NCI-H524 (cell line): ENCODE measurements around the gene CENPS.
A peak's percentile ranks its signal among the peaks of the same experiment; 100 is the strongest.
"Not testable (repeated sequence)": the region's sequence is repeated elsewhere in the genome, so short reads cannot be mapped to it uniquely, and the experiment has no call there.

Experiments
- DNase-seq, 2 experiments: peaks; one replicate each; lab custom pipeline; 2025; lab: John Stamatoyannopoulos, UW

Gene CENPS

DNA sequence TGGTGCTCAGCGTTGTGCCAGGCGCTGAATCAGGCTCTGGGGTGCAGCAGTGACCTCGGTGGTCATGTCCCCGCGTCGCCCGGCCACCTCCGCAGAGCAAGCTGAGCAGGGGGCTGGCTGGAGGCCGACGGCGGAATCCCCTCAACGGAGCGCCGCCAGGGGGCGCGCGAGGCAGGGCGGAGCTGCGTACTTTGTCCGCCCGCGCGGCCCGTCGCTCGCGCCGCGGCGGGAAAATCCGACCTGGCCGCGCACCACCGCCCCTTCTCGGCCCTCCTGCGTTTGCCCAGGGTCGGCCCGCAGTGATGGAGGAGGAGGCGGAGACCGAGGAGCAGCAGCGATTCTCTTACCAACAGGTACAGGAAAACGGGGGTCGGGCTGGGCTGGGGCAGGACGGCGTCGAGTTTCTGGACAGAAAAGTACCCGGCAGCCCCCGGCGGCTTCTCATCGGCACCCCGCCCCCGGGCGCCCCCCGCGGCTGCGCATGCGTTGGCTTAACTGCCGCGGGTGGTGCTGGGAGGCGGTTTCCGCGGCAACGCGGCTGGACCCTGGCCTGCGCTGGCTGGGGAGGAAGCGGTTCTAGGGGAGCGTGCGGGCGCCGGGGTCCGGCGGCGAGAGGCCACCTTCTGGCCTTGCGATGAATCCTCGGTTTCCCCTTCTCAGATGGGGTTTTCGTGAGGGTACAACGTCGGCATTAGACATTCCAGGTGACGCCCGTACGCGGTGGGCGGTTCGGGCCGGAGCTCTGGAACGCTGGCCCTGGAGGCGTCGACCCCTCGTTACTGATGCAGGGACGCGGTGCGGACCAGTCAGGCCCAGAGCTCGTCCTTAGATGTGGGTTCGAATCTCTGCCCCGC, at the start of gene CENPS:
TSS of gene CENPS (plus strand) at position 218 of the 854 bp plus-strand sequence. CDS start at position 303, 85 bp downstream.
- peak; percentile 43 to 80 for DNase-seq

DNA sequence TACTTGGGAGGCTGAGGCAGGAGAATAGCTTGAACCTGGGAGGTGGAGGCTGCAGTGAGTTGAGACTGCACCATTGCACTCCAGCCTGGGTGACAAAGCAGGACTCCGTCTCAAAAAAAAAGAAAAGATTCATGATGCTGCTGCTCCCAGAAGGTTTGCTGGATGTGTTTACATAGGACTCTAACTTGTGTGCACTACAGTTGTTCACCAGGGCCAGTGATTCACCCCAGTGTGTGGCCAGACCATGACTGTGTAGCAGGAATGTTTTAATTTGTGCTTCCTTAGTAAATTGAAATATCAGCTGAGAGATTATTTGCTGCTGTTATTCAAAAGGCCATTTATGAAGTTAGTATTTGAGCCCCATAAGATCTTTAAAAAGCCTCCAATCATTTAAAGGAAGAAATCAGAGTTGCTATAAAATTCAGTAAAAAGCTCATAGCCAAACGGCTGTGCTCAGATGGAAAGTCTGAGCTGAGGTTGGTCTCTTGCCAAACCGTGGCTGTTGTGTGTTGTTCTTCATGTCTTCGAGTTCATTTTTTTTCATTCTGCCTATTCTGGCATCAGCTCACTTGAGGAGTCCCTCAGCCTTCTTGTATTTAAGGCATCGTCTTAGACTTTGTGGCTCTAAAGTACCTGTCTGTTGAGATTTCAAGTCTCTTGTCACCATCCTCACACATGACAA, 49.5 kb upstream of the CENPS start:
- DNase-seq, result no peak

DNA sequence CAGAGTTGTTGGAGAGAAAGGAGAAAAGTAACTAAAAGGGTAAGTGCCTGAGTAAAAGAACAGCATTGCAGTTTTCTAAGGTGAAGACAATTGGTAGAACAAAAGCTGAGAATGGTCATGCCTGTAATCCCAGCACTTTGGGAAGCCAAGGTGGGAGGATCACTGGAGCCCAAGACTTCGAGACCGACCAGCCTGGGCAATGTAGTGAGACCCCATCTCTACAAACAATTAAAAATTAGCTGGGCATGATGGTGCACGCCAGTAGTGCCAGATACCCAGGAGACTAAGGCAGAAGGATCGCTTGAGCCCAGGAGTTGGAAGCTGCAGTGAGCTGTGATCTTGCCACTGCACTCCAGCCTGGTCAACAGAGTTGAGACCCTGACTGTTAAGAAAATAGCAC, 46.6 kb upstream of the CENPS start:
- DNase-seq, result no peak

DNA sequence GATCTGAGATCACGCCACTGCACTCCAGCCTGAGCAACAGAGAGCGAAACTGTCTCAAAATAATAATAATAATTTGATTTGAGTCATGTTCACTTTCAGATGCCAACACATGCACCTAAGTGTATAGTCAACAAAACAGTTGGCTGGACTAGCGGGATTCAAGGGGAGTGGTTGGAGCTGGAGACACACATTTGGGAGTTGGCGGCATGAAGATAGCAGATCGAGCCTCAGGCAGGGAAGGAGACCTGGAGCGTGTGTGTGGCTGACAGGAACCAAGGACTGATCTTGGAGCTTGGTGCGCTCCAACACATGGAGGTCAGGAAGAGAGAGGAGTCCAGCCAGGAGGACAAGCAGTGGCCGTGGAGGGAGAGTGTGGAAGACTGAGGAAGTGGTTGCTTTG, 46.0 kb upstream of the CENPS start:
- no peak for DNase-seq

DNA sequence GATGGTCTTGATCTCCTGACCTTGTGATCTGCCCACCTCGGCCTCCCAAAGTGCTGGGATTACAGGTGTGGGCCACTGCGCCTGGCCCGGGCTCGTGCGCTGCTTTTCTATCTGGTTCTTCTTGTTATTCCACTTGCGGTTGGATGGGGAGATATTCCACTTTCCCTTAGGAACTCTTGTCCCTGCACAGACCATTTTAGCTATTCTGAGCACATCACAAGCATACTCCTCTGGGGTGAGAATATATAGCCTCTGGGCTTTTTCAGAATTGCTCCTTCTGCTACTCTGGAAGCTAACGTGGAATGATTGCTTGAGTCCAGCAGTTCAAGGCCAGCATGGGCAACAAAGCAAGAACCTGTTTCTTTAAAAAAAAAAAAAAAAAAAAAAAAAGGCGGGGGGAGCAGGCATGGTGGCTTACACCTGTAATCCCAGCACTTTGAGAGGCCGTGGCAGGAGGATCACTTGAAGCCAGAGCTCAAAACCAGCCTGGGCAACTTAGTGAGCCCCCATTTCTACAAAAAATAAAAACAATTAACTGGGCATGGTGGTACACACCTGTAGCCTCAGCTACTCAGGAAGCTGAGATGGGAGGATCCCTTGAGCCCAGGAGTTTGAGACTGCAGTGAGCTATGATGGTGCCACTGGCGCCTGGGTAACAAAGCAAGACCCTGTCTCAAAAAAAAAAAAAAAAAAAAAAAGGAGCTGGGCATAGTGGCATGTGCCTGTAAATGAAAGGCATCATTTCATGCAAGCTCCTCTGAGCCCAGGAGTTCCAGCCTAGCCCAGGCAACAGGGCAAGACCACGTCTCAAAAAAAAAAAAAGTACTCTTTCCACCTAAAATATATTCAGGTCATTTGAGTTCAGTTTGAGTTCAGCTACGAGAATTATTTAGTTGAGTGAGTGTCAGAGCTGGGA, 43.2 kb upstream of the CENPS start:
- DNase-seq, result no peak

DNA sequence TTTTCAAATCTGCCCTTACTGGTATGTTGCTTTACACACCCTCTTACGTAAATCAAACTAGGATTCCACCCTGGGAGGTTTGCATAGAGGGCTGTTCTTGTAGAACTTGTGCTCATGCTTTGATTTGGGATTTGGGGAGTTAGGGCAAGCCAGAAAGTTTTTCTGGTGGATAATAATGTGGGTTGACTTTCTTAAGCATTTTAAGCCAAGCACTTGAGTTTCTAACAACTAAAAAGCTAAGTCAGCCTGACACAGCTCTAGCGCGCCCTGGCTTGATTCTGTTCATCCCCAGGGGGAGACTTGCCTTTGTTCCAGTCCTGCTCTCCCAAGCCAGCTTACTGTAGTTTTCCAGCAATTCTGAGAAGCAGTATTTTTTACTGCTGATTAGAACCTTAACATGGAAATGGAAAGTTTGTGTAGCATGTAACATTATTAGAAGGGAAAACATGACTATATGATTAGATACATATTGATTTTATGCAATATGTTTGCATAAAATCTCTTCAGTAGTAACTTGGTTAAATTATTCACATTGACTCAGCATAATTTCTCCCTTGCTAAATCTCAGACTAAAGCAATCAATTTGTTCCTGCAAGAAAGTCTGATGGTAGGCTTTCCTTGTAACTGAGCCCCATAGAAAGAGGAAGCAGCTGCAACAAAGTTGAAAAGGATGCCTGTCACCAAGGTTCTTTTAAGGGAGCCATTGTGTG, 42.4 kb upstream of the CENPS start:
- DNase-seq, result no peak

DNA sequence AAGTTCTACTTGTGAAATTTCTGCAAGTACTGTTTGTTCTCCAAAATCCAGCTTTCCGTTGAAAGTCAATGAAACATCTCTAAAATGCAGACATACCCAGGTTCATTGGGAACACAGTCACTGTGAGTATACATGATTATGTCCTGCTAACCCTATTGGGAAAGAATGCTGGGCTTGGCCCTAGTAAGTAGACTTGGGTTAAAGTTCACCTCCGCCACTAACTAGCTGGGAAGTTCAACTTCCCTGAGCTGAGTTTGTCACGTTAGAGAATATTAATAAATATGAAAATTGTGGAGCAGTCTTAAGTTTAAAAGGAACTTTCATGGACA, 41.9 kb upstream of the CENPS start:
- no peak for DNase-seq

DNA sequence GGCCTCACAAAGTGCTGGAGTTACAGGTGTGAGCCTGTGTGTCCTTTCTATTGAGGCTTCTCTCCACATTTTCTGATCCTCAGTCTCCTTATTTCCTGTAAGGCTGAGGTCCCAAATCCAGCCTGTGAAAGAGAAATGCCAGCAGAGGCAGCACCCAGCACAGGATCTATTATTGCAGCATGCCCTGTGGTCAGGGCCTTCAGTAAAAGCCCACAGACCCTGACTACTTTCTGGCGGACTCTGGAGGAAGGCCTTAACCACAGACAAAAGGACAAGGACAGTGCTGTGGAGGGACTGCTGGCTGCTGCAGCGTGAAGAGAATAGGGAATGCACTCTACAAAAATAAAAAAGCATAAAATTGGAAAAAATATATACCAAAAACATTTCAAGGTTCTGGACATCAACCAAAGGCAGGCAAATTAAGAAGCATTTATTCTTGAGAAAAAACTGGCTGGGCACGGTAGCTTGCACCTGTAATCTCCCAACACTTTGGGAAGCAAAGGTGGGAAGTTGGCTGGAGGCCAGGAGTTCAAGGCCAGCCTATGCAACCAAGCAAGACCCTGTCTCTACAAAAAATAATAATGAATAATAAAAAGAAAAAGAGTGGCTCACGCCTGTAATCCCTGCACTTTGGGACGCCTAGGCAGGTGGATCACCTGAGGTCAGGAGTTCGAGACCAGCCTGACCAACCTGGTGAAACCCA, 40.8 kb upstream of the CENPS start:
- DNase-seq, result no peak

DNA sequence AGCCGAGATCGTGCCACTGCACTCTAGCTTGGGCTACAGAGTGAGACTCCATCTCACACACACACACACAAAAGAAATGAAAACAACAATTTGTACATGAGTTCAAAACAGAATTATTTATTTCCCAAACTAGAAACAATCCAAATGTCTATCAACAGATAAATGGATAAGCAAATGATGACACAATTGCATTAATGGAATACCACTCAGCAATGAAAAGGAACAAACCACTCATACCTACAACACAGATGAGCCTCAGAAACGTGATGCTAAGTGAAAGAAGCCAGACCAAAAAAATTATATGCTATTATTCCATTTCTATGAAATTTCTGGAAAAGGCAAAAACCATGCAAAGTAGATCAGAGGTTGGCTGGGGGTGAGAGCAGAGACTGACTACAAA, 33.4 kb upstream of the CENPS start:
- DNase-seq, result no peak

DNA sequence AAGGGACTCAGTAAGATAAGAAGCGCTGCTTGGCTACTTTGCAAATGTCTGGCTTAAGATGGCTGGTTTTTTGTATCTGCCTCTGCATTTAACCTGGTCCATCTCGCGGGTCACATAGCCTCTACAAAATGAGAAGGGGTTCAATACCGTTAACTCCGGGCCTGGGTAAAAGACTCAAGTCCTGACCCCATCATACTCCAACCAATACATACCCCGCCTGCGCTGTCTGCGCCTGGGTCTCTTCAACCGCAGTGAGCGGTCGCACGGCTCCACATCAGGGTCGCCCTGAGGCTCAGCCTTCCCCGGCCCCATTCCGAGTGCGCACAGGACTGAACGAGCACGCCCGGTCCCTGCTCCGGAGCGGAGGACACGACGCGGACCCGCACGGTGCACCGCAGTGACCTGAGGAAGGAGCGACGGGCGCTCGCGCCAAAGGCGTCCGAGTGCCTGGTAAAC, 31.9 kb upstream of the CENPS start:
- DNase-seq, result no peak

DNA sequence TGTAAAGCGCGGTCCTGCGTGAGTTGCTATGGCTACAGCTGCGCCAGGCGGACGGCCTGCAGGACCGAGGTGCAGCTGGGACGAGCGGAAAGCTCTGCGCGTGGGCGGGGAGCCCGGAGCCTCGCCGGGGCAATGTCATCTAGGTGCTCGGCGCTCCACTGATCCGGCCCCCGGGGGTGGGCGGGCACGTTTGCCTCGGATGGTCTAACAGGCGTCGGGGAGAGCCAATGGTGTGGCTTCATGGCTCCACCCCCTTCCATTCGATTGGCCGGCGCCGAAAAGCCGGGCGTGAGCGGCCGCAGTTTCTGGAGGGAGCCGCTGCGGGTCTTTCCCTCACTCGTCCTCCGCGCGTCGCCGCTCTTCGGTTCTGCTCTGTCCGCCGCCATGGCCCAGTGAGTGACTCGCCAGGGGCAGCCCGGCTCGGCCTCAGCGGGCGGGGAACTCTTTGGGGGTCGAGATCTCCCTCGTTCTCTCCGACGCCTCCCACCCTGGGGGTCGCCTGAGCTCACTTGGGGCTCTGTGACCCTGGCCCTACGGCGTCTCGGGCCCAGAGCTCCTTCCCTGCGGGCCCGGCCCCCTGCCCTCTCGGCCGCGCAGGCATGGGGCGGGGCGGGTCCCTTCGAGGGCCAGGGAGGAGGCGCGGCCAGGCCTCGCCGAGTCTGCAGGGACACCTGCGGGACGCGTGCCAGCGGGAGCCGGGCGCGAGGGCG, 31.3 kb upstream of the CENPS start, which contains the start of gene PGD:
TSS of gene PGD (plus strand) at position 331 of the 710 bp plus-strand sequence. CDS start at position 385, 54 bp downstream.
- DNase-seq, result peak; percentile 95 to 97

DNA sequence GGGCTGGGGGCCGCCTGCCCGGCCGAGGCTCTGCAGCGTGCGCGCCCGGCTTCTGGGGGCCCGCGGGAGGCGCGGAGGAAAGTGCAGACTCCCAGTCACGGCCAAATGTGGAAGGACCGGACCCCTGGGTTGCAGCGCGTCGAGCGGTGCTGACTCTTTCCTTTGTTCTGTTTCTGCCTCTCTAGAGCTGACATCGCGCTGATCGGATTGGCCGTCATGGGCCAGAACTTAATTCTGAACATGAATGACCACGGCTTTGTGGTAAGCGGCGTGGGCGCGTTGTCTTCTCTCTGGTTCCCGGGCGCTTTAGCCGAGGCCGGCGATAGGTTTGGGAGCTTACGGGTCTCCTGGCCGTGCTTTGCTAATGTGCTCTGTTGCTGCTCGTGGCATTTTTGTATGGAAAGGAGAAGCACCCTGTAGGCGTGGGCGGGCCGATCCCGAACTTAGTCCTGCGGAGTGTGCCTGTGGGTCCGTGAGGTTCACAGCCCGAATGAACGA, 30.7 kb upstream of the CENPS start:
- DNase-seq, result peak in 1 of 2 experiments; percentile 32

DNA sequence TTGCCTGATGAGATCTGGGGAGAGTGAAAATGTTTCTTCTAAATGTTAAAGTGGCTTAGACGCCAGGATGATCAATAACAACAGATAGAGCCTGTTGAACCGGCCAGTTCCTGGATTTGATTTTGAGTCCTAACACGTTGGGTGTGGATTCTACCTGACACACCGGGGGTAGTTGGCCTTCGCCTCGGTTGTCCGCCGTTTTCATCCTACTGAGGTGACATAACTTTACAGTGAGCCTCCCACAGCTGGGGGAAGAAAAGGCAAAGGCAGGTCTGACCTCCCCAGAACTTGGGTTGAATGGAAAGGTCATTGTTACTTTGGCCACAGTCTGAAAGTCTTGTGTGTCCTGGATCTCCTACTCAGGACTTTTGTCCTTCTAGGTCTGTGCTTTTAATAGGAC, 30.2 kb upstream of the CENPS start:
- DNase-seq, result no peak

DNA sequence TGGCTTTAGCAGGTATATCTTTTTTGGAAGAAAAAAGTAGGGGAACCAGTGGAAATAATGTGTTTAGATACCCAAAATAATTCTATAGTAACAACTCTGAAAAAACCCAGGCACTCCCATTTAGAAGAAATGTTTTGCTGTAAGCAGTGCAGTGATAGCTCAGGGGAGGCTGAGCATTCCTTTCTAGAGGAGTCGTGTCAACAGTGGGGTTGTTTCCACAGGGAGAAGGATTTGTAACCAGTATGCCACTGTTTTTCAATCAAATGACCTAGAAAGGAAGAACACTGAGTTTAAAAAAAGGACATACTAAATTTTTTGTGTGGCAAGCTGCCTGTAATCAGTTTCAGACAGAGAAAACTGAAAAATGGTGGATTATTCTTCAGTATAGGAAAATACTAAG, 29.0 kb upstream of the CENPS start:
- no peak for DNase-seq

DNA sequence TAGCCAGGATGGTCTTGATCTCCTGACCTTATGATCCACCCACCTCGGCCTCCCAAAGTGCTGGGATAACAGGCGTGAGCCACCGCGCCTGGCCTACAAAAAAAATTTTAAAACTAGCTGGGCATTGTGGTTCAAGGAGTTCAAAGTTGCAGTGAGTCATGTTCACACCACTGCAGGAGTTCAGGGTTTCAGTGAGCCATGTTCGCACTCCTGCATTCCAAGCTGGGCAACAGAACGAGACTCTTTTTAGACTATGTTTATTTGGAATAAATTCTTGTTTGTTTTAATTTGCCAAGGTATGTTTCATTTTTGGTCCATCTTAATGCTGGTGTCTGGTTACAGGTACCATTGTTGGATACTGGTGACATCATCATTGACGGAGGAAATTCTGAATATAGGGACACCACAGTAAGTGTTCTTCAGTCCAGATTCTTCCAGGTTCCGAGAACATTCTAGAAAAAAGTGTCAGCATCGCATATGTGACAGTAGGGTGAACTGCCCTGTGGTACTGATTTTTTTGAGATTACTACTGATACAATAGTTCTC, 27.4 kb upstream of the CENPS start:
- DNase-seq, result no peak

DNA sequence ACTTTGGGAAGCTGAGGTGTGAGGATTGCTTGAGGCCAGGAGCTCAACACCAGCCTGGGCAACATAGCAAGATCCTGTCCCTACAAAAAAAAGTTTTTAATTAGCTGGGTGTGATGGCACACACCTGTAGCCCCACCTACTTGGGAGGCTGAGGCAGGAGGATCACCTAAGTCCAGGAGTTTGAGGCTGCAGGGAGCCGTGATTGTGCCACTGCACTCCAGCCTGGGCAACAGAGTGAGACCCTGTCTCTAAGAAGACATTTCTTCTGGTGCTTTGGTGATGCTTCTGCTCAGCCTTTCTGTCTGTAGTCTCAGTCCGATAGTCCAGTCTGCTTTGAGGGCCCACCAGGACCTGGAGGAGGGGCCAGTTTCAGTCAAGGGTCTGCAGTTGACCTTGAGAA, 23.0 kb upstream of the CENPS start:
- DNase-seq, result no peak

DNA sequence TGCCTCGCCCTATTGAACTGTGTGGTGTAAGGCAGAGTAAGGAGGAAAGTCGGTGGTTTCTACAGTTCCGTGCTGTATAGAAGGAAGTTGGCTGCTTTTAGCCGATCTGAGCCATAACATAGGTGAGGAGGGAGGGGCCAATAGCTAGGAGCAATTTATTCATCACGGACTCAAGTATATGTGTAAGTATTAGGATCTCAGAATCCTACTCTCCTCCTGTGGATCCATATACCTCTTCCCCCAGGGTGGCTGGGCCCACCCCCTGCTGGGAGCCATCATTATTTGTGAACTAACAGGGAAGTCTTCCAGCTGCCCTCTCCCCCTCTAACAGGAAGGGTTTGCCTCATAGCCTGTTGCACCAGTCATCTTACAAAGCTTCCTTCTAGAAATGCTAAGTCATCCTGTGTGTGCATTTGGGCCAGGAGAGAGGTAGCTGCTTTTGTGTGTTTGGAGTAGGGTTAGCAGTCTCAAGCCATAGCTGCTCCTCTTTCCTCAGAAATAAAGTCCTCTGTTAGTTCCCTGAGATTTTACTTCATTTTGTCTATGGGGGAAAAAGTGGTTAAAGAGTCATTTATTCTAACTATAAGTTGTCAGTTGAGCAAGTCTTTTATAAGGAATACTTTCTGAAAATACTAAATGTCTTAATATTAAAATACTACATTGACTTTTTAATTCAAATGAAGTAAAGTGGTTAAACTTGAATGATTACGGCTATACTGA, 14.9 kb upstream of the CENPS start:
- DNase-seq, result no peak

DNA sequence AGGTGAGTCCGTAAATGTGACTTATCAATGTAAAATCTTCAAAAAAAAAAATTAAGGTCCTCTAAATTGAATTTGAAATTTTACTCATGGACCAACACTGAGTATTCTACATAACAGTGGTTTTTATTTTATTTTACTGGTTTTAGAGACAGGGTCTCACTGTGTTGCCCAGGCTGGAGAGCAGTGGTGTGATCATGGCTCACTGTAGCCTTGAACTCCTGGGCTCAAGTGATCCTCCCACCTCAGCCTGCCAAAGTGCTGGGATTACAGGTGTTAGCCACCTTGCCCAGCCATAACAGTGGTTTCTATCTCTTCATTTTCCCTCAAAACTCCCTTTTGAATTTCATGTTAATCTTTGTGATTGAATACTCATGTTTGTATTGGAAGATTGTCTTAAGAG, 14.3 kb upstream of the CENPS start:
- DNase-seq, result not testable (repeated sequence)

DNA sequence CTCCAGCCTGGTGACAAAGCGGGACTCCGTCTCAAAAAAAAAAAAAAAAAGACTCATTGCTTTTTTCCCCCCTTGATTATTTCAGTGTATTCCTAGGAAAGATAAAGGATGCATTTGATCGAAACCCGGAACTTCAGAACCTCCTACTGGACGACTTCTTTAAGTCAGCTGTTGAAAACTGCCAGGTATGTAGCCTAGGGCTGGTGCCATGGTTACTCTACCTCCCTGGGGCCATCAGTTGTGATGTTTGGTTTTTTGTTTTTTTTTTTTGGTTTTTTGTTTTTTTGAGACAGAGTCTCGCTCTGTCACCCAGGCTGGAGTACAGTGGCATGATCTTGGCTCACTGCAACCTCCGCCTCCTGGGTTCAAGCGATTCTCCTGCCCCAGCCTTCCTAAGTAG, 11.5 kb upstream of the CENPS start:
- not testable (repeated sequence) for DNase-seq
